Measurements from ENCODE around the gene ENOX1.

DNA sequence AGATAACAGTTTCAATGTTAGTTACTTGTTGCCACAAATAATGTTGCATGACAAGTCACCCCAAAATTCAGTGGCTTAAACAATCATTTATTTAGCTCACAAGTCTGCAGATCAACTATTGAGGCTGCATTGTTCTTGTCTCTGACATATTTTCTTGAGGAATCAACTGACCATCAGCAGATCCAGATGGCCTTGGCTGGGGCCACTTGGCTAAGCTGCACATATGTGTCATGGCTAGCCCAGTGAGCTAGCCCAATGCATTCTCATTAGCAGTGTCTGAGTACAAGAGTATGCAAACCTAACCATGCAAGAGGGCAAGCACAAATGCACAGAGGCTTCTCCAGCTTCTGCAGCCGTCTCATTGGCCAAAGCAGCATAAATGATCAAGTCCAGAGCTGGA, 583.0 kb downstream of the ENOX1 start:
- TF ChIP-seq, protein P1, sequence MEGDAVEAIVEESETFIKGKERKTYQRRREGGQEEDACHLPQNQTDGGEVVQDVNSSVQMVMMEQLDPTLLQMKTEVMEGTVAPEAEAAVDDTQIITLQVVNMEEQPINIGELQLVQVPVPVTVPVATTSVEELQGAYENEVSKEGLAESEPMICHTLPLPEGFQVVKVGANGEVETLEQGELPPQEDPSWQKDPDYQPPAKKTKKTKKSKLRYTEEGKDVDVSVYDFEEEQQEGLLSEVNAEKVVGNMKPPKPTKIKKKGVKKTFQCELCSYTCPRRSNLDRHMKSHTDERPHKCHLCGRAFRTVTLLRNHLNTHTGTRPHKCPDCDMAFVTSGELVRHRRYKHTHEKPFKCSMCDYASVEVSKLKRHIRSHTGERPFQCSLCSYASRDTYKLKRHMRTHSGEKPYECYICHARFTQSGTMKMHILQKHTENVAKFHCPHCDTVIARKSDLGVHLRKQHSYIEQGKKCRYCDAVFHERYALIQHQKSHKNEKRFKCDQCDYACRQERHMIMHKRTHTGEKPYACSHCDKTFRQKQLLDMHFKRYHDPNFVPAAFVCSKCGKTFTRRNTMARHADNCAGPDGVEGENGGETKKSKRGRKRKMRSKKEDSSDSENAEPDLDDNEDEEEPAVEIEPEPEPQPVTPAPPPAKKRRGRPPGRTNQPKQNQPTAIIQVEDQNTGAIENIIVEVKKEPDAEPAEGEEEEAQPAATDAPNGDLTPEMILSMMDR (conservative IDR thresholded peaks at IDR 0.05) = no peak
- TF ChIP-seq EZH2 (IDR thresholded peaks at IDR 0.05; ENCODE audit: low read depth) = no peak
